WTC11 (cell line): ENCODE data around the gene FAM13A. TPM values are rescaled to one million over a fixed set of nuclear protein-coding genes. Genes with fewer than 3 reads are reported as not detected.

Source experiments
- AFF4 ChIP-seq: sonication (generic); formaldehyde crosslinking; IDR thresholded peaks from 2 replicates; pipeline ENCODE4 v1.8.1; 2023; ENCODE audit warnings: mild to moderate bottlenecking, missing genetic modification reagents, borderline replicate concordance
- ARID4B ChIP-seq: sonication (generic); formaldehyde crosslinking; IDR thresholded peaks from 2 replicates; pipeline ENCODE4 v1.8.0; 2023; ENCODE audit warnings: missing genetic modification reagents, mild to moderate bottlenecking, borderline replicate concordance
- CDX4 ChIP-seq: fragments of 250-450 bp; sonication (Bioruptor Pico); IDR thresholded peaks from 2 replicates; pipeline ENCODE4 v1.9.0; 2021; ENCODE audit warnings: moderate library complexity, mild to moderate bottlenecking, inconsistent platforms, borderline replicate concordance
- ERG ChIP-seq: fragments of 250-450 bp; sonication (Bioruptor Pico); IDR thresholded peaks from 2 replicates; pipeline ENCODE4 v1.8.0; 2021; ENCODE audit warnings: mild to moderate bottlenecking
- ESRRA ChIP-seq: sonication (generic); formaldehyde crosslinking; IDR thresholded peaks from 2 replicates; pipeline ENCODE4 v1.8.1; 2022; ENCODE audit warnings: mild to moderate bottlenecking, missing genetic modification reagents, borderline replicate concordance
- SMAD3 ChIP-seq: sonication (generic); formaldehyde crosslinking; IDR thresholded peaks from 2 replicates; pipeline ENCODE4 v1.8.0; 2022; ENCODE audit warnings: missing genetic modification reagents, mild to moderate bottlenecking, borderline replicate concordance
- USF2 ChIP-seq: sonication (generic); formaldehyde crosslinking; IDR thresholded peaks from 2 replicates; pipeline ENCODE4 v1.8.1; 2023; ENCODE audit warnings: mild to moderate bottlenecking, missing genetic modification reagents, moderate library complexity
- ZMAT4 ChIP-seq: fragments of 250-450 bp; sonication (Bioruptor Pico); IDR thresholded peaks from 2 replicates; pipeline ENCODE4 v1.9.0; 2021; ENCODE audit warnings: mild to moderate bottlenecking
- ZNF232 ChIP-seq: sonication (generic); formaldehyde crosslinking; IDR thresholded peaks from 2 replicates; pipeline ENCODE4 v1.8.0; 2022; ENCODE audit warnings: mild to moderate bottlenecking, missing genetic modification reagents
- ZNF317 ChIP-seq: sonication (generic); formaldehyde crosslinking; IDR thresholded peaks from 2 replicates; pipeline ENCODE4 v1.8.1; 2023; ENCODE audit warnings: low read depth, mild to moderate bottlenecking, moderate library complexity, missing genetic modification reagents, borderline replicate concordance
- ZNF512 ChIP-seq: sonication (generic); formaldehyde crosslinking; IDR thresholded peaks from 2 replicates; pipeline ENCODE4 v1.8.1; 2022; ENCODE audit warnings: missing genetic modification reagents, borderline replicate concordance
- ZSCAN18 ChIP-seq: fragments of 250-450 bp; sonication (Bioruptor Pico); IDR thresholded peaks from 2 replicates; pipeline ENCODE4 v2.1.2; 2022; ENCODE audit warnings: mild to moderate bottlenecking, moderate library complexity
- total RNA-seq: library from RNA; stranded (reverse); gene quantifications from 3 replicates; pipeline ENCODE4 v1.2.3, GENCODE V29; 2021
- TF ChIP-seq, protein P1 (sequence below): sonication (generic); formaldehyde crosslinking; IDR thresholded peaks from 2 replicates; pipeline ENCODE4 v1.8.0; 2022; ENCODE audit warnings: mild to moderate bottlenecking, missing genetic modification reagents

The FAM13A gene
- total RNA-seq, 1 experiment from 2014 or later = 14.6 TPM

DNA sequence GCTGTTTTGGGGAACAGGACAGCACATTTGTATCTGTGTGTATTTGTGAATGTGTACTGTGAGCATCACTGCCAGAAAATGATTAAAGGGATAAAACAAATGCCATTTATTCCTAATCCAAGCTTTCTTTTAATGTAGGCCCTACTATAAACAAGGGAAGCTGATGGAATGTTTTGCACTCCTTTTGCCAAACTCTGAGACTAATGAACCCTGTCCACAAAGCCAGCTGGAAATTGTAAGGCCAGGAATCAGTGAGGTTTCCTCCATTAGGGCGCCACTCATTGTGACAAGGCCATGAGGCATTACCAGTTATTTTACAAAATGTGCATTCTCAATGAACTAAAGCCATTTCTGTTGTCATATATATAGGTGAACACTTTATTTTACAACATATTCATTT is 196.4 kb downstream of the FAM13A start (continued):
- TF ChIP-seq AFF4 (CRISPR knock-in tag) (no peak), ZNF232 (no peak), SMAD3 (CRISPR knock-in tag) (no peak), ERG (CRISPR knock-in tag) (no peak), ZNF317 (CRISPR knock-in tag) (no peak), ARID4B (no peak), CDX4 (CRISPR knock-in tag) (no peak), ESRRA (CRISPR knock-in tag) (no peak), USF2 (CRISPR knock-in tag) (no peak), ZMAT4 (CRISPR knock-in tag) (no peak), ZNF512 (CRISPR knock-in tag) (no peak), ZSCAN18 (CRISPR knock-in tag) (no peak)
- TF ChIP-seq, protein P1, sequence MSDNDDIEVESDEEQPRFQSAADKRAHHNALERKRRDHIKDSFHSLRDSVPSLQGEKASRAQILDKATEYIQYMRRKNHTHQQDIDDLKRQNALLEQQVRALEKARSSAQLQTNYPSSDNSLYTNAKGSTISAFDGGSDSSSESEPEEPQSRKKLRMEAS = no peak
